Astrocyte of the cerebellum (primary cell): Measurements from ENCODE around the gene MLST8.

Source experiments
- DNase-seq: peaks from one replicate; pipeline ENCODE4 v3.0.0-alpha.2; 2011; ENCODE audit warnings: low read depth
- H3K4me3 ChIP-seq: 2 replicates; pipeline ENCODE4 v1.5.1; 2011; ENCODE audit warnings: mild to moderate bottlenecking, low read depth, low read length, moderate library complexity
- CTCF ChIP-seq: IDR thresholded peaks from 2 replicates; pipeline ENCODE4 v1.5.1; 2012; ENCODE audit warnings: low read length, low read depth, moderate library complexity, mild to moderate bottlenecking; ENCODE audit errors: missing control alignments
- in situ Hi-C: cut with HindIII; loops from 2 replicates; pipeline ENCODE4 v1.10.0; 2017; ENCODE audit warnings: low sequenced_read_pairs

Gene MLST8

GRCh38 chr16:2159175-2159838 is 45.9 kb upstream of the MLST8 start:
- TF ChIP-seq CTCF = no peak
- in situ Hi-C loops = no loop called here
- DNase-seq = peak; percentile 66
- H3K4me3 ChIP-seq = peak overlapping the region; percentile 24

GRCh38 chr16:2160915-2161551 is 44.2 kb upstream of the MLST8 start:
- no peak for DNase-seq
- H3K4me3 ChIP-seq = no peak overlapping the region
- in situ Hi-C loops = loop anchor here (10.0 kb wide), 3 partner anchors 86 to 264 kb away; partner anchors contain the start of gene CCNF
- no peak for TF ChIP-seq CTCF

GRCh38 chr16:2161911-2162310 is 43.3 kb upstream of the MLST8 start:
- DNase-seq = no peak
- in situ Hi-C loops = loop anchor here (10.0 kb wide), 3 partner anchors 87 to 263 kb away; partner anchors contain the start of gene CCNF
- TF ChIP-seq CTCF = no peak
- H3K4me3 ChIP-seq = no peak overlapping the region

GRCh38 chr16:2162676-2163118 is 42.6 kb upstream of the MLST8 start:
- no peak for DNase-seq
- no peak for TF ChIP-seq CTCF
- H3K4me3 ChIP-seq = no peak overlapping the region
- in situ Hi-C loops = loop anchor here (10.0 kb wide), 3 partner anchors 88 to 262 kb away; partner anchors contain the start of gene CCNF

- TF ChIP-seq CTCF = no peak
- H3K4me3 ChIP-seq = no peak overlapping the region
- DNase-seq = no peak
- in situ Hi-C loops = loop anchor here (10.0 kb wide), 3 partner anchors 89 to 261 kb away; partner anchors contain the start of gene CCNF
Measured at GRCh38 chr16:2163211-2163881, 41.9 kb upstream of the MLST8 start.

- no peak for DNase-seq
- in situ Hi-C loops = loop anchor here (10.0 kb wide), 3 partner anchors 91 to 259 kb away; partner anchors contain the start of gene CCNF
- no peak for TF ChIP-seq CTCF
- H3K4me3 ChIP-seq = no peak overlapping the region
Measured at GRCh38 chr16:2165861-2166260, 39.4 kb upstream of the MLST8 start.
